Stimulated activated CD8-positive, alpha-beta memory T cell treated with anti-CD3 and anti-CD28 coated beads, Interleukin-7, amount 100 ng/mL, for 48 hours (primary cell): ENCODE data around the gene PPARG.
"Not testable (repeated sequence)": the region's sequence is repeated elsewhere in the genome, so short reads cannot be mapped to it uniquely, and the experiment has no call there.

Experiments
- DNase-seq, 2 donors: peaks; one replicate each; pipeline ENCODE4 v3.0.0-alpha.2; 2020; ENCODE audit warnings: low read depth in 1 of 2; ENCODE audit errors: extremely low read depth in 1 of 2

Gene PPARG

DNA sequence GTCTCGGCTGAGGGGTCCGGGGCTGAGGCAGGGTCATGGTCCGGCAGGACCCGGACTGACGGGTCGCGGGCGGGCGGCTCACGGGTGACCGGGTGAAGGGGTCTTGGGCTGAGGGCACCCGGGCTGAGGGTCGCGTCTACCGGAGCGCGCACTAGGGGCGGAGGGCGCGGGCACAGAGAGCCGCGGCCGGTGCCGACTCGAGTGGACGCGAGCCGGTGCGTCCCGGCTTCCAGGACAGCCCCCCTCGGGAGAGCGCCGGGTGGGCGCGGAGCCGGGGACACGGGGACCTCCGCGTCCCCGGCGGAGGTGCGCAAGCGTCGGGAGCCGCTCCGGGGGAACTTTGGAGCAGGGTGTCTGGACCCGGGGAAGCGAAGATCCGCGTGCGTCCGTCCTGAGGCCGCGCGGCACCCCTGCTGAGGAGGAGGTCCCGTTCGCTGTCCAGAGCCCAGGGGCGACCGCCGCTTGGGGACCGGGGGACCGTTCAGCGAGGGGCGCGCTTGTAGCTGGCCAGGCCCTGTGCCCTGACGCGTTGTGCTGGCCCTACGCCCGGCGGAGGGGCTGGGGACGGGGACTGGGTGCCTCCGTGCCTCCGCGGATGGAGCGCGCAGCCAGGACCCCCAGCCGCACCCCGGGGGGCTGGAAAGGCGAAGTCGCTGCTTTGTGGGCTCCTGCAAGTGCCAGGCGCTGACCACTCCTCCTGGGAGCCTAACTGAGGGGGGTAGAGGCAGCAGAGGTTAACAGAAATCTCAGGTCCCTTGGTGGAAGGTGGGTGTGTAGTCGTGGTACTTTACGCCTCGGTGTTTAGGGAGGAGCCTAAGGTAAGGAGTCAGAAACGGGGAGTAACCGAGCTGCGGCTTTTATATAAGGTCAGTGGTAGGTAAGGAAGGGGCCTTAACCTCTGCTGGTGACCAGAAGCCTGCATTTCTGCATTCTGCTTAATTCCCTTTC lies at the start of gene PPARG:
Gene PPARG, plus strand, starts transcription at position 889 of the 948 bp plus-strand sequence. CDS start 90,642 bp downstream, outside the sequence.
- peak in 1 of 2 donors; percentile 5 for DNase-seq

DNA sequence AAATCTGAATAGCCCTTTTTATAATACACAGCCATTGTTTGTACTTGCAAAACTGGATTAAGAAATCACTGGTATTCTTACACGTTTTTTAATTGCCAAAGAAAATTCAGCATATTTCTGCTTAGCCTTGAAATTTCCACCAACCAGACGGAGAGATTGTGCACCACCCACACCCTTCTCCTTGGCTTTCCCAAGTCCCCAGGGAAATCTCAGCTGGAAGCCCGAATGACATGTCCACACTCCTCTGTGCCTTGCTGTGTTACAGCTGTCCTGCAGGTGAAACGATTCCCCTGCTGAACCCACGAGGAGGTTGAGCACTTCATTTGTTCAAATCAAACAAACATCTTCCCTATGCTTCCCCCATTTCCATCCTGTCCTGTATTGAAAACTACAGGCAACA lies 49.6 kb upstream of the PPARG start:
- DNase-seq = no peak

DNA sequence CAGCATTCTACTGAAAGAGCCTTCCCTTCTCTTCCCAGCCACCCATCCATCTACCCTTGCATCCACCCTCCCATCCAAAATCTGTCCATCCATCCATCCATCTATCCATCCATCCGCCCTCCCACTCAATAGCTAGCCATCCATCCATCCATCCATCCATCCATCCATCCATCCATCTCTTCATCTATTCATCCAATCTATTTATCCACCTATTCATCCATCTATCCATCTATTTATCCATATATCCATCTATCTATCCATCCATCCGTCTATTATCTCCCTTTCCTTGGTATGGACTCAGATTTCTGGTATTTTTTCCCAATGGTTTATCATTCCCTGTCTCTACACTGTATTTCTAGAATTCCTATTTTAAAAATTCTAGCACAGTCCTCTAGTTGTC lies 46.1 kb upstream of the PPARG start:
- DNase-seq = no peak

DNA sequence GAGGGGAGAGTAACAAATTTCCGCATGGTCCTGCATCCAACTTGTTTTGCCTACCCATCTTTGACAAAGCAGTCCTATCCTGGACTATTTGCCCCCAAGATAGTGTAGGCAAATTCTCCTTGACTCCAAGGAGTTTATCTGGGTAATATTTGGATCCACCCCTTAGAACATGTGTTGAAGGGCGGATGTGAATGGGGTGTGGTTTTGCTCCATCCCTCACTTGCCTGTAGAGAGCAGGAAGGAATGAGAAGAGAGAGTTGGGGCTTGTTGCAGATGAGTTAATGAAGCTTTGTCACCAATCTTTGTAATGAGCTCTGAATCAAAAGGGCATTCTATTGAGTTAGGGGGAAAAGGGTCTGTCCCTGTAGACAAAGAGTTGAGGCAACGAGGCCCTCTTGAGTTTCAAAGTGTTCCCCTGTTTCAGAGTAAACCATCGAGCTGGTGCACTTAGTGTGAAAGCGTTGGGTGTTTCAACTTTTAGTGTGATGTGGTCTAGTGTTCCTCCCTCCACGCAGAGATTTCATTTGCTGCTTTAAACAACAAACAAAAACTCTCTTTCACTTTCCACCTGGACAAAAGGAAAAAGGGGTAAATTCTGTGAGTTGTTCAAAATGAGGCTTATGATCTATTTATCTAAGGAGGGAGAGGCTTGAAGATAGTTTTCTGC lies 42.2 kb upstream of the PPARG start:
- no peak for DNase-seq

DNA sequence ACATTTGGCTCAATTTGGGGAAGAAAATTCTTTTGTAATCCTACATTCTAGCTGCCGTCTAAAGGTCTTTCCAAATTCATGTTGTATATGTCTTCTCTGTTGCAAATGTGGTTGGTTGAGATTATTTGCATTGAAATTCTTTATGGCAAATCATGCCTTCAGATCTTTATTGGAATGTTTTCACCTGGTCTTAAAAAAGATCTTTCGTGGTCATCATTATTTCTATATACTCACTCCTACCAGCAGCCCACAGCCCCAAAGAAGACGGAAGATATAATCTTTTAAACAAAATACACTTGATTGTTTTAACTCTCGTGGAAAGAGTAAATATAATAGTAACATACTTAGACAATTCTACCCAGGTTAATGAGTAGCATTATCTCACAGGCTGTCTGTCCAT lies 41.5 kb upstream of the PPARG start:
- no peak for DNase-seq

DNA sequence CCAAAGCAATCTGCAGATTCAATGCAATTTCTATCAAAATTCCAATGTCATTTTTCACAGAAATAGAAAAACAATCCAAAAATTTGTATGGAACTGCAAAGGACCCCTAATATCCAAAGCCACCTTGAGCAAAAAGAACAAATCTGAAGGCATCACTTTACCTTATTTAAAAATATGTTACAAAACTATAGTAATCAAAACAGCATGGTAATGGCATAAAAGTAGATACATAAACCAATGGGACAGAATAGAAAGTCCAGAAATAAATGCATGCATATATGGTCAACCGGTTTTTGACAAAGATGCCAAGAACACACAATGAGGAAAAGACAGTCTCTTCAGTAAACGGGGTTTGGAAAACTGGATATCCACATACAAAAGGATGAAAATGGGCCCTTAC lies 39.4 kb upstream of the PPARG start:
- no peak for DNase-seq

DNA sequence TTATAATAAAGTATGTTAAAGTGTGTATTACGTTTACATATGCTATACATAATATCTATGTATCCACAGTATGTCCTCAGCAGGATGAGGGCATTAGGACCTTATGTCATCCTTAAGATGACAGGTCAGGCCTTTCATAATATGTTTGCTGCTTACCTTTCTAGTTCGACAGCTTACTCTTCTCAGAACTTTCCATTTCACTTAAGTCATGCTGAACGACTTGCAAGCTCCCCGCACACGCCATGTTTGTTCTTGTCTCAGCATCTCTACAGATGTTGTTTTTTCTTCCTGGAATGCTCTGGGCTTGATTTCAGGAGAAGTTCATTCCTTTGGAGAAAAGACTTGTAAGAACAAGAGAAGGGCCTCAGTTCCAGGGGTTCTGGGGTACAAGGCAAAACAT lies 36.0 kb upstream of the PPARG start:
- DNase-seq = no peak

DNA sequence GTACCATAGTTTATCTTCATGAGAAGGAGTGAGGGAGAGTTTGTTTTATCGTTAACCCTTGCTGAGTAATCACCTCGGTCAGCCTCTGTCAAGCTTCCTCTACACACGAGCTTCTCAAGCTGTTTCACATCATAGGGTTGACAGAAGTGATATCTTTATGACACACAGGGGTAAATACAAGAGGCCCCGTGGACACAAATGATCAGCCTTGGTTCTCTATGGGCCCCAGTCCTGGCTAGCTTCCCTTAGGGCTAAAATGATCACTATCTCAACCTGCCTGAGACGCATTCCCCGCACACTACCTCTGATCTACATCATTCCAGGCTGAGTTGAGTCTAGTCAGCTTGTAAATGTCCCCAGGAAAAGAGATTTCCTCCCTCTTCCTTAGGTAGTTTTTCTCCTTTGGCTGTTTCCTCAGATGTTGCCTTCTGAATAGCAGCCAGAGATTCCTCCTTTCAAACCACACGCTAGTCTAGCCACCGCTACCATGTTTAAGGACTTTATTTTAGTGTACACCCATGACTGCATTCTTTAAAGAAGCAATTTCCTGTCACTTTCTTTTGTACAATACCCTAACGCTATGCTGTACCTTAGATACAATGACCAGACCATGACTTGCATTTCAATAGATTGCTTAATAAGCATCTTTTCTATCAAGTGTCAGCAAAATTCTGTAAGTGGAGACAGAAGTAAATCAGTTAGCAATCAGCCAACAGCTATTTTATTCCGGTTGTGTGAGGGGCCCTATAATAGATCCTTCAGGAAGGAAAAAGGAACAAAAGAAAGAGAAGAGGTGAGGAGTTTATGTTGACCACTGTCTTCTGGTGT lies 35.1 kb upstream of the PPARG start:
- no peak for DNase-seq

DNA sequence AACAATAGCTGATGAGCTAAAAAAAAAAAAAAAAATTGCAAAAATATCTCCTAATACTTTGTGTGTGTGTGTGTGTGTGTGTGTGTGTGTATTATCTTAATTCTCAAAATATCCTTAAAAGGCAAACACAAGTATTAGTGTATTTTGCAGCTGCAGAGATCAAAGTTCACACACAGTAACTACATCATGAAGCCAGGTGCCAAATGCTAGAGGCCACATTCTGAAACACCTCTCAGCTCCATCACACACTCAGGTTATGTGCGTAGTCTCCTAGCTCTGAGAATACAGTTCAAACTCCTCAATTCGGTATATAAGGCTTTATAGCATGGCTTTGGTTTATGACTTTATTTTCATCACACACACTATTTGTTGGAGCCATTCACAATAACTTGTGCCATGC lies 33.5 kb upstream of the PPARG start:
- DNase-seq = no peak

DNA sequence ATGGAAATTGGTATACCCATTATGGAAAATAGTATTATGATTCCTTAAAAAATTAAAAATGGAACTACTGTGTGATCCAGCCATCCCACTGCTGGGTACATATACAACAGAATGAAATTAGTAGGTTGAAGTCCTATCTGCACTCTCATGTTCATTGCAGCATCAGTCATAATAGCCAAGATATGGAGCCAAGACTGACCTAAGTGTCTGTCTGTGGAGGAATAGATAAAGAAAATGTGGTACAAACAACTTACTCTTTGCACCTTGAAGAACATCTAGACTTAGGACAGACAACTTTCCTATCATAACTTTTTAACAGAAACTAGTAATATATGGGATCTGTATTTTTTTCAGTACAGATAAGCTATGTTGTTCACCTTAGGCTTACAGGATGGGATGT lies 30.0 kb upstream of the PPARG start:
- DNase-seq = no peak

DNA sequence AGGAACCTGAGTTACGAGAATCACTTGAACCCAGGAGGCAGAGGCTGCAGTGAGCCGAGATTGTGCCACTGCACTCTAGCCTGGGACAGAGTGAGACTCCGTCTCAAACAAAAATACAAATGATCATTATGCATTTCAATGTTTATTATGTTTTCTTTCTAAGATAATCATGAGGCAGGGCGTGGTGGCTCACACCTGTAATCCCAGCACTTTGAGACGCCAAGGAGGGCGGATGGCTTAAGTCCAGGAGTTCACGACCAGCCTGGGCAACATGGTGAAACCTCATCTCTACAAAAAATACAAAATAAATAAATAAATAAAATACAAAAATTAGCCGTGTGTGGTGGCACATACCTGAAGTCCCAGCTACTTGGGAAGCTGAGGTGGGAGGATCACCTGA lies 26.7 kb upstream of the PPARG start:
- not testable (repeated sequence) for DNase-seq

DNA sequence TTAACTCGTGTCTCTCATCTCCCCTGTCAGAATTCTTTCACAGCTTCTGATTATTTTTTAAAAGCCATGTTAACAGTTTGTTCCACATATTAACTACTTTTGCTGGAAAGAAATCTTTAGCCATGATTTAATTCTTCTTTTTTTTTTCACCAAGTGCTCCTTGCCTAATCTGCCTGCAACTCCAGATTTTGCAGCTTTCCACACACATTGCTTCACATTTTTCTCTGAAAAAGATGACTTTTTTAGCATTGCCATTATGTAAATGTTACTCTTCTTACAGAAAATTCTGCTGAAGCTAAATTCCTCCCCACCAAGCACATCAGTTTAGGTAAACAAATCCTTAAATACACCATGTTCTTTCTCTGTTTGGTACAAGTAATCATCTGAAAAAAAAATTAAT lies 23.4 kb upstream of the PPARG start:
- no peak for DNase-seq

DNA sequence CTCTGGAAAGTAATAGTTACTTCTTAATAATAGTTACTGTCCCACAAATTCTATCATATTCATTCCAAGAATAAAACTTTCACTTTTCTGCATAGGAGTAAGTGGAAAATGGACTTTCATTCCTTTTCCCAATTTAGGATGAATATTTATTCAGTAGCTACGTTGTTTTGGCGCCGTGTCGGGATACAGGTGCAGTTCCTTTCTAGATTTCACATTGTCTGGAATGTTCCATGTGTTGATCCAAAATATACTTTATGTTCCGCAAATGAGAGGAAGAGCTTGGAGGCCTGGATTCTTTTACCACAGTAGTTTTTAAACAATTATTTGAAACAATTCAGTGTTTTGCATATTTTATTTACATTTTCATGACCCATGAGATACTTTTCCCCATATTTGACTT lies 22.8 kb upstream of the PPARG start:
- no peak for DNase-seq

DNA sequence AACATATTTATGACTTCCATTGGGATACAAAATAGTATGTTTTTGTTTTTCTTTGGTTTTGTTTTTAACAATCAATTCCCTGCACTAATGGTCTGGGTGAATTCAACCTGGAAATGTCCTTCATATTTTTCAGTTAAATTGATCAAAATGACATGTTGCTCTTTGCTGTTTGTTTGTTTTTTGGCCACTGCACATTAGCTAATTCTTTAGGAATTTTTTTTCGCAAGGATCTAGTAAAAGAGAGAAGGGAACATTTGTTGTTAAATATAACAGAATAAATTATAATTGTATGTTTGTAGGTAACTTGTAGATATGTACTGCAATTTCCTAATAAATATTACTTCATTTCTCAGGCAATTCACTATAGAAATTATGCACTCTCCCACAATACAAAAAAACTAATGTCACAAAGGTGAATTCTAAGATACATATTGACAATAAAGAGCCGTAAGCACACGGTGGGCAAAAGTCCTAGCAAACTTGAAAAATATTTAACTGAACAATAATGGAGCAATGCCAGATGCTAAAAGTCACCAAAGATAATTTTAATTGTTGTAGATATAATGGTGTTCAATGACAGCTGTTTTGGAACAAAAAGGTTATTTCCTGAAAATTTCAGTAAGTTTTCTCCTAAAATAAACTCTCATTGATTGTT lies 21.4 kb upstream of the PPARG start:
- DNase-seq = no peak

DNA sequence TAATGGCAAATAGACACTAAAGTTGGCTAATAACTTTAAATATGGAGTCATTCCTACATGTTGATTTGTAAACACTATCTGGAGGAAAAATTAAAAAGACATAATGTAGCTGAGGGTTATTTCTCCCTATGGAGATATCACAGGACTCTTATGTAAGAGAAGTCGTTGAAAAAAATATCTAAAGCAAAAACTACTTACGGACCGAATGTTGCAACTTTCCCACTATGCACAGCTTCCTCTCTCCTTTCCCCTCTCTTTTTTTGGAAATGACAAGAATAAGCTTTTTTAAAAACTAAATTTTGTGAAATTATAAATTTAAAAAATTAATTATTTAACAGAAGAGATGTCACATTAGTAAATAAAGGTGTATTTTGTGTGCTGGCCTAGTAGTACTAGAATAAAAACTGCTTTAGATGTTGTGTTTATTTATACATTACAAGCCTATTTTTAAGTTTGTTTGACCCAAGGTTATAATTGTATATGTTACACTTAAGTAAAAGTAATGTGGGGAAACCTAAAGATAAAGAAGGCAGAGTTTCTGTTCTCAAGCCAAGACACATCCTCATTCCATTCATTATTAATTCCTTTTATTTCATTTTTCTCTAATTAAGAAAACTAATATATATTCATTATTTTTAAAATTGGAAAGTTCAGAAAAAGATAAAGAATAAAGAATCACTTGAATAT lies 20.7 kb upstream of the PPARG start:
- DNase-seq = no peak

DNA sequence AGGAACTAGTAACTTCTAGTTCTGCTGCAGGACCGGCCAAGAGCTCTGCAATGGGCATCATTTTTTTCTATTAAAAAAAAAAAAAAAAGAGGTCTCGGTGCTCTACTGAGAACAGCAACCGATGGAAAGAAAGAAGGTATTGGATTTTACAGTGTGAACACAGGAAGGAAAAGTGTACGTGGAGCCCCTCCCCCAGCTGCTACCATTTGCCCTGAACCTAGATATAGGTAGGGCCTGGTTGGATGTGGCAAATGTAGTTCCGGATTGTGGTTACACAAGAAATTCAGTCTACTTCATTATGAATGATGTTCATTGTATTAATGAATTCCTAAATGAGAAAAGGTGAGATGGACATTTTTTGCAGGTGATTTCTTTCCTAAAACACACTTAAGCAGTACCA lies 17.9 kb upstream of the PPARG start:
- no peak for DNase-seq

DNA sequence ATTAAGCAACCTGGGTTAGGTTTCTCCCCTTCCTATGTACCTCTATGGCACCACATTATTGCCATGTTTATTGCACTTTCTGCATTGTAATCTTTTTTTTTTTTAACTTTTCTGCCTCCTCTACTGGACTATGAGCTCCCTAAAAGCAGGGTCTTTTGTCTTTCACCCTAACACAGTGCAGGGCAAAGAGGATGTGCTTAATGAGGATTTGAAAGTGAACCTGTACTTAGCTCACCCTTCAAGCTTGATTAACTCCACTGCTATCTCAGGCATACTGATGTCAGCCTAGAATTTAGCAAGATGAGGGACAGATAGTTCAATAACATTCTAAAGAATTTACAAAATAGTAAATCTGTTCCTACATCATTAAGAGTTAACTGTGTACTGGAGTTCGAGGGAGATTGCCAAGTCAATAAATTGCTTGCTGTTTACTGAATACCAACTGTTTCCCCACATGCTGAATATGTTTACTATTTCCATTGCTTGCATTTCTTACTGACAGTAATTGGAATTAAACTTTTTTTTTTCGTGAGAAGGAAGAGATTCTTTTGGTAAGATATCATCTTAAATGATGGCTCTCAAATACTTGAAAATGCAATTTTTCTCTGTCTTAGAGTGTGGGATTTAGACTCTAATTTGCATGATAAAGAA lies 15.7 kb upstream of the PPARG start:
- DNase-seq = no peak

DNA sequence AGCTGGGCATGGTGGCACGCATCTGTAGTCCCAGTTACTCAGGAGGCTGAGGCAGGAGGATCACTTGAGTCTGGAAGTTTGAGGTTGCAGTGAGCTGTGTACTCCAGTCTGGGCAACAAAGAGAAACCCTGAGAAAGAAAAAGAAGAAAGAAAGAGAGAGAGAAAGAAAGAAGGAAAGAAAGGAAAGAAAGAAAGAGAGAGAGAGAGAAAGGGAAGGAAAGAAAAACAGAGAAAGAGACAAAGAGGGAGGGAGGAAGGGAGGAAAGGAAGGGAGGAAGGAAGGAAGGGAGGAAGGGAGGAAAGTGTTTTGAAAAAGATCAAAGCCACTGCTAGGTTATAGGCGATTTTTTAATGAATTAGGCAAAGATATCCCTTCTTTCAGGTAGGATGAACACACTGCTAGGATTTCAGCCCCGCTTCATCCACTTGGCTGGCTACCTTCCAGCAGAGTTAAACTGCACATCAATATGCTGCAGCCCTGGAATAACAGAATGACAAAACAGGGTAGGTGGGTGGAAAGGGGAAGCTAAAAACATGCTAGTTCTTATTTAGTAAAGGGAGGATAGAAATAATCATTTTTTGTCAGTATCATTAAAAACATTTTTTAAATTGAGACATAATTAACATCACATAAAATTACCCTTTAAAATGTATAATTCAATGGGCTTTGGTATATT lies 12.8 kb upstream of the PPARG start:
- no peak for DNase-seq

DNA sequence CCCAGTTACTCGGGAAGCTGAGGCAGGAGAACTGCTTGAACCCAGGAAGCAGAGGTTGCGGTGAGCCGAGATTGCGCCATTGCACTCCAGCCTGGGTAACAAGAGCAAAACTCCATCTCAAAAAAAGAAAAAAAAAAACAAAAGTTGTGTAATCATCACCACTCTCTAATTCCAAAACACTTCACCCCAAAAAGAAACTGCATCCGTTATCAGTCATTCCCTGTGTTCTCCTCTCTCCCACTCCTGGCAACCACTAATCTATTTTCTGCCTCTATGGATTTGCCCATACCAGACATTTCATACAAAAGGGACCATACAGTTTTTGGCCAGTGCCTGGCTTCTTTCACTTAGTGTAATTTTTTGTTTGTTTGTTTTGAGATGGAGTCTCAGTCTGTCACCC lies 12.0 kb upstream of the PPARG start:
- DNase-seq = not testable (repeated sequence)
